Measurements from ENCODE around the gene MAGEA1.

MAGEA1 gene

DNA sequence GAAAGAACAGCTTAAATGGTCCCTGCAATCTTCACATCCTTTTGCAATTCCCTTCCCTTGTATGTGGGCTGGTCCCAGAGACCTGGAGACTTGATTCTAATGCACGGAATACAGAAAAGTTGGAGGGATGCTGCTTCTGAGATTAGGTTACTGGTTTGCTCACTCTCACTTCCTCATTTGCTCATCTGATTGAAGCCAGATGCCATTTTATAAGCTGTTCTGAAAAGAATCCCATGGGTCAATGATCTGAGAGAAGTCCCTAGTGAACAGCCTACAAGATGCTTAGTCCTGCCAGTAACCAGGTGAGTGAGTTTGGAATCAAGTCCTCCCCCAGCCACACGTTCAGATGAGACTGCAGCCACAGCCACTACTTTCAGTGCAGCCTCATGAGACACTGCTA lies 35.9 kb downstream of the MAGEA1 start:
- Mint-ChIP-seq H3K27ac (no peak overlapping the region), H3K36me3 (ENCODE audit: low read depth) (no peaks in the 10 kb centered on the region), H3K9me3 (peaks cover 9% of the 10 kb centered on the region), H3K27me3 (ENCODE audit: low read depth) (peaks cover 18% of the 10 kb centered on the region), H3K4me1 (ENCODE audit: low read depth) (no peaks in the 10 kb centered on the region), H3K4me3 (no peak overlapping the region)

- Mint-ChIP-seq H3K9me3 (peaks cover 3% of the 10 kb centered on the region), H3K4me3 (no peak overlapping the region), H3K4me1 (ENCODE audit: low read depth) (no peaks in the 10 kb centered on the region), H3K27ac (no peak overlapping the region), H3K27me3 (ENCODE audit: low read depth) (peaks cover 12% of the 10 kb centered on the region), H3K36me3 (ENCODE audit: low read depth) (no peaks in the 10 kb centered on the region)
Observed at GRCh38 chrX:153216926-153217325, 37.8 kb downstream of the MAGEA1 start.

DNA sequence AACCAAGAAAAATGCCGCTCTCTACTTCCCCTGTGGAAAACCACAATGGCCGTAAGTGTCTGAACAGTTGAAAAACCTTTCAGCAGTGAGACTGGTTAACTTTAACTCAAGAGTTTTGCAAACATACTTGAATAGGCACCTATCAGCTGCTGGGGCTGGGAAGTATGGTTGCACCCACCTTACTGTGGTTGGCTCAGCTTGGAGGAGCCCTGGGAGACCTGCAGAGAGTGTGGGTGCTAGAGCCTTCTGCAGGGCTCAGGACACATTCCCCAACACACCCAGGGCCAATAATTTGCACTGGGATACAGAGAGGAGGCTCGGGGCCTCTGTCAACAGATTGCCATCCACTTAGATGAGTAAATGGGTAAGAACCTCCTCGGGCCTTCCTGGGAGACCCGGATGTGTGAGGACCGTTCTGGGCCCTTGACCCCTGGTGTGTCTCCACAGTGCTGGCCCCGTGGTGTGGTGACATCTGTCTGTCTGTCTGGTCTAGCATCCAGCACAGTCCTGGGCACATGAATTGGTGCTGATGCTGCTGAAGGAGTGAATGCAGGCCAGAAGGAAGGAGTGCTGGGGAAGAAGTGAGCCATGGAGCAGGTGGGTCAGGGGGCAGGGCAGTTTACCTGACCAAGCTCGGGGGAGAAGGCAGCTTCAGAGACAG lies 46.5 kb downstream of the MAGEA1 start:
- Mint-ChIP-seq H3K9me3 (no peaks in the 10 kb centered on the region), H3K4me3 (no peak overlapping the region), H3K4me1 (ENCODE audit: low read depth) (no peaks in the 10 kb centered on the region), H3K36me3 (ENCODE audit: low read depth) (no peaks in the 10 kb centered on the region), H3K27ac (no peak overlapping the region), H3K27me3 (ENCODE audit: low read depth) (peaks cover 15% of the 10 kb centered on the region)

- H3K27ac Mint-ChIP-seq = no peak overlapping the region
- no peak overlapping the region for H3K4me3 Mint-ChIP-seq
- no peaks in the 10 kb centered on the region for H3K9me3 Mint-ChIP-seq
- H3K36me3 Mint-ChIP-seq (ENCODE audit: low read depth) = no peaks in the 10 kb centered on the region
- H3K4me1 Mint-ChIP-seq (ENCODE audit: low read depth) = no peaks in the 10 kb centered on the region
- H3K27me3 Mint-ChIP-seq (ENCODE audit: low read depth) = peaks cover 15% of the 10 kb centered on the region
Observed at GRCh38 chrX:153226344-153227185, 47.5 kb downstream of the MAGEA1 start.
